HCT116 (cell line): ENCODE results near the gene N4BP3. TPM values are rescaled to one million over a fixed set of nuclear protein-coding genes. Genes with fewer than 3 reads are reported as not detected.

Source experiments
- ATAC-seq: fragments of 200-7000 bp; cut with Tn5 transposase; 2 replicates; pipeline ENCODE4 v1.9.1; 2020; ENCODE audit warnings: mild to moderate bottlenecking, moderate library complexity
- BruUV-seq: library from RNA; stranded (reverse); fragments of 400-500 nt; replicated peaks from 2 replicates; lab custom pipeline; 2021; lab: Mats Ljungman, UMichigan
- CTCF ChIA-PET: fragments of 300-600 bp; sonication (Branson Sonifier 250); formaldehyde crosslinking; loops from one replicate; lab custom pipeline; 2021; ENCODE audit warnings: antibody characterized with exemption; lab: Charles Lee
- POLR2A ChIA-PET: fragments of 300-600, 350-600 bp; sonication (Branson Sonifier 250); formaldehyde crosslinking; loops from one replicate; lab custom pipeline; 2021; ENCODE audit warnings: antibody characterized with exemption; lab: Charles Lee
- RAD21 ChIA-PET, 2 experiments: fragments of 300-600 bp; sonication (Branson Sonifier 250); formaldehyde crosslinking; loops; one replicate each; lab custom pipeline; 2023; ENCODE audit warnings: low total read pairs in 2 of 2; ENCODE audit not compliant: uncharacterized antibody in 2 of 2, unreplicated experiment in 2 of 2, low non-redundant PET in 1 of 2; lab: Charles Lee
- DNase-seq: peaks from one replicate; pipeline ENCODE4 v3.0.0-alpha.2; 2010; ENCODE audit warnings: low read depth, low spot score
- H2AFZ ChIP-seq: fragments of 200-600 bp; shearing (Covaris generic), sonication (generic); 2 replicates; pipeline ENCODE4 v1.6.1; 2017; ENCODE audit warnings: low read depth, mixed run types, mixed read lengths, antibody characterized with exemption, low read length; ENCODE audit not compliant: poor library complexity, severe bottlenecking
- H3K27ac ChIP-seq: 2 replicates; pipeline ENCODE4 v1.5.1; 2012; ENCODE audit warnings: low read depth, low read length
- H3K27me3 ChIP-seq: fragments of 200-600 bp; sonication (generic); 2 replicates; pipeline ENCODE4 v1.6.1; 2016; ENCODE audit warnings: mixed run types, low read length, mixed read lengths; ENCODE audit not compliant: insufficient read depth
- H3K36me3 ChIP-seq, 2 experiments: fragments of 200-500 bp in 1 of 2; fragments of 200-600 bp in 1 of 2; sonication (Bioruptor generic) in 1 of 2; sonication (generic) in 1 of 2; 2 replicates each; pipeline versions ENCODE4 v1.5.1 to v1.6.1; 2014 to 2016; ENCODE audit warnings: low read length in 2 of 2, inconsistent platforms in 1 of 2, mixed read lengths in 1 of 2, mixed run types in 1 of 2; ENCODE audit not compliant: insufficient read depth in 2 of 2, control insufficient read depth in 1 of 2
- H3K4me1 ChIP-seq, 2 experiments: fragments of 200-600 bp in 1 of 2; sonication (generic) in 1 of 2; 2 replicates each; pipeline versions ENCODE4 v1.5.1 to v1.6.1; 2012 to 2017; ENCODE audit warnings: low read length in 2 of 2, inconsistent platforms in 1 of 2, mild to moderate bottlenecking in 1 of 2, mixed read lengths in 1 of 2, mixed run types in 1 of 2, moderate library complexity in 1 of 2; ENCODE audit not compliant: insufficient read depth in 2 of 2, control insufficient read depth in 1 of 2
- H3K4me2 ChIP-seq: fragments of 200-600 bp; sonication (generic); 2 replicates; pipeline ENCODE4 v1.6.1; 2017; ENCODE audit warnings: mixed run types, low read length, mixed read lengths
- H3K4me3 ChIP-seq, 2 experiments: fragments of 200-600 bp in 1 of 2; sonication (generic) in 1 of 2; replicated peaks in 1 of 2; 2 replicates each; pipeline ENCODE4 v1.5.1; 2011 to 2016; ENCODE audit warnings: low read length in 2 of 2, control low read depth in 1 of 2, low read depth in 1 of 2, mild to moderate bottlenecking in 1 of 2, mixed read lengths in 1 of 2, mixed run types in 1 of 2
- H3K79me2 ChIP-seq: fragments of 200-600 bp; sonication (generic); 2 replicates; pipeline ENCODE4 v1.6.1; 2017; ENCODE audit warnings: mild to moderate bottlenecking, mixed run types, low read length, moderate library complexity, mixed read lengths; ENCODE audit not compliant: insufficient read depth
- H3K9ac ChIP-seq: fragments of 200-600 bp; sonication (generic); 2 replicates; pipeline ENCODE4 v1.6.1; 2016; ENCODE audit warnings: low read length, mixed read lengths
- H3K9me2 ChIP-seq: fragments of 200-600 bp; sonication (generic), shearing (Covaris generic); 2 replicates; pipeline ENCODE4 v1.6.1; 2017; ENCODE audit warnings: mixed run types, mild to moderate bottlenecking, moderate library complexity; ENCODE audit not compliant: insufficient read depth
- H3K9me3 ChIP-seq, 2 experiments: fragments of 200-500 bp in 1 of 2; fragments of 200-600 bp in 1 of 2; sonication (Bioruptor generic) in 1 of 2; sonication (generic) in 1 of 2; 2 replicates each; pipeline ENCODE4 v1.6.1; 2014 to 2017; ENCODE audit warnings: low read length in 2 of 2, mixed read lengths in 2 of 2, inconsistent platforms in 1 of 2, low read depth in 1 of 2, mild to moderate bottlenecking in 1 of 2, mixed run types in 1 of 2, moderate library complexity in 1 of 2; ENCODE audit not compliant: control insufficient read depth in 1 of 2, insufficient read depth in 1 of 2
- H4K20me1 ChIP-seq: fragments of 200-600 bp; sonication (generic), shearing (Covaris generic); 2 replicates; pipeline ENCODE4 v1.6.1; 2017; ENCODE audit warnings: mixed run types, mild to moderate bottlenecking, moderate library complexity; ENCODE audit not compliant: insufficient read depth
- CBX3 ChIP-seq: IDR thresholded peaks from 2 replicates; pipeline ENCODE4 v1.6.1; 2012; ENCODE audit warnings: low read depth
- CEBPB ChIP-seq: IDR thresholded peaks from 2 replicates; pipeline ENCODE4 v1.6.1; 2012; ENCODE audit warnings: low read depth
- ELF1 ChIP-seq: IDR thresholded peaks from 2 replicates; pipeline ENCODE4 v1.6.1; 2012; ENCODE audit warnings: low read depth, borderline replicate concordance
- EZH2phosphoT487 ChIP-seq: fragments of 200-600 bp; IDR thresholded peaks from 2 replicates; pipeline ENCODE4 v1.6.1; 2018; ENCODE audit warnings: antibody characterized with exemption, borderline replicate concordance
- FOSL1 ChIP-seq: IDR thresholded peaks from 2 replicates; pipeline ENCODE4 v1.6.1; 2012; ENCODE audit warnings: low read depth
- JUND ChIP-seq: IDR thresholded peaks from 2 replicates; pipeline ENCODE4 v1.6.1; 2012
- POLR2A ChIP-seq: IDR thresholded peaks from 2 replicates; pipeline ENCODE4 v1.7.0; 2011; ENCODE audit warnings: borderline replicate concordance; ENCODE audit not compliant: insufficient read depth, insufficient read length; ENCODE audit errors: extremely low read depth
- POLR2AphosphoS5 ChIP-seq: IDR thresholded peaks from 2 replicates; pipeline ENCODE4 v1.6.1; 2011; ENCODE audit warnings: mild to moderate bottlenecking, low read depth, low read length, moderate library complexity
- SP1 ChIP-seq: IDR thresholded peaks from 2 replicates; pipeline ENCODE4 v1.6.1; 2012; ENCODE audit warnings: low read depth
- TCF7L2 ChIP-seq: IDR thresholded peaks from 2 replicates; pipeline ENCODE4 v1.7.0; 2011; ENCODE audit warnings: borderline replicate concordance, inconsistent platforms; ENCODE audit not compliant: insufficient read depth, insufficient read length; ENCODE audit errors: extremely low read depth
- ZFX ChIP-seq: fragments of 450-650 bp; IDR thresholded peaks from 2 replicates; pipeline ENCODE4 v1.6.1; 2017
- intact Hi-C: fragments of 100-400 bp; cut with micrococcal nuclease; formaldehyde crosslinking; loops from 2 replicates; pipeline ENCODE4 v1.10.0; 2022
- total RNA-seq: library from RNA; stranded (reverse); gene quantifications from one replicate; pipeline ENCODE4 v1.2.1, GENCODE V29; 2021; ENCODE audit not compliant: unreplicated experiment
- TF ChIP-seq, protein P1 (sequence below): IDR thresholded peaks from 2 replicates; pipeline ENCODE4 v1.6.1; 2011; ENCODE audit warnings: mild to moderate bottlenecking, low read length, moderate library complexity; ENCODE audit not compliant: insufficient replicate concordance; ENCODE audit errors: extremely low read depth
- TF ChIP-seq, protein P2 (sequence below), 3 experiments: fragments of 200-600 bp in 1 of 3; sonication (generic) in 1 of 3; IDR thresholded peaks in 2 of 3; conservative IDR thresholded peaks in 1 of 3; 2 replicates each; pipeline ENCODE4 v1.5.1; 2012 to 2017; ENCODE audit warnings: low read depth in 2 of 3, low read length in 2 of 3, antibody characterized with exemption in 1 of 3, borderline replicate concordance in 1 of 3, control low read depth in 1 of 3, mild to moderate bottlenecking in 1 of 3, mixed read lengths in 1 of 3, mixed run types in 1 of 3, moderate library complexity in 1 of 3; ENCODE audit not compliant: insufficient read depth in 1 of 3
- TF ChIP-seq, protein P3 (sequence below): IDR thresholded peaks from 2 replicates; pipeline ENCODE4 v1.6.1; 2012

Gene N4BP3
- total RNA-seq, 1 experiment from 2014 or later = 5.2 TPM

DNA sequence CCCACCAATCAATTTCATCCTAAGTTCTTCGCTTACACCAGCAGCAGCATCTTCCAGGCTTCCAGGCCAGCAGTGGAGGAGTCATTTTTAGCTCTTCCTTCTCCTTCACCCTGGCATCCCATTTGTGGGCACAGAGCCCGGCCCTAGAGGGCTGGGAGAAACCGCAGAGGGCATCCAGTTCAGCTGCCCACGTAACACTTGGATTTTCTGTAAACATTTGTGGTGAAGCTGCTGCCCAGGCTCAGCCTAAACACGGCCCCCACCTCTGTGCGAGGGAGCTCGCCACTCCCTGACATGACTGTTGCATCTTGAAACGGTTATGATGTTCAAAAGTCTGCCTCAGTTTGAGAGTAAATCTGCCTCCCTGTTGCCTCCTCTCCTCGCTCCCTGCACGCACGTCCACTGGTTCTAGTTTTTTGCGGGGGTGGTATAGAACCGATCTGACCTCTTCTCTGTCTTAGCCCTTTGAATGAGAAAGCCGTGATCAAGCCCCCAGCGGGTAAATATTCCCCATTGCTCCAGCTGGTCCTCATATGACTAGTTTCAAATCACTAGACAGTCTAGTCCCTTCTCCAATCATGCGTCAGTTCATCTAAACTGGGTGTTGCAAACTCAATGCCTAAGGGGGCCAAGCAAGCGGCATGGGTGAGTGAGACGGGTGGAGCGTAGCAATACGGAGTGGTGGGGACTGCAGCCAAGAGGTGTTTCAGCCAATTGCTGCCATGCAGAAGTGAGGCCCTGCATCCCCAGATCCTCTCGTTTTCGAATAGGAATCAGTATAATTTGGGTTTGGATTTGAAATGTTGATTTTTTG is 34.9 kb upstream of the N4BP3 start:
- no peak for TF ChIP-seq JUND
- ChIA-PET RAD21 (no interaction called here), CTCF (interaction anchor here (5.6 kb wide), 1 partner anchor 67 kb away, joined by 98 read pairs; no protein-coding TSS in a partner anchor), POLR2A (no interaction called here)
- no peak overlapping the region for H2AFZ ChIP-seq
- peaks cover 3 to 20% of the 10 kb centered on the region in 2 experiments; a peak in 3 of 4 replicates for H3K4me1 ChIP-seq
- no peak overlapping the region for H3K4me2 ChIP-seq
- no peak overlapping the region for H3K27ac ChIP-seq
- DNase-seq = no peak
- H3K4me3 ChIP-seq = no peak overlapping the region
- no peaks in the 10 kb centered on the region for H3K9me2 ChIP-seq
- intact Hi-C loops = loop anchor here (5.0 kb wide), 1 partner anchor 549 kb away; the partner anchor contains the start of gene CLK4
- no peaks in the 10 kb centered on the region for H3K9me3 ChIP-seq
- no peaks in the 10 kb centered on the region for H3K27me3 ChIP-seq
- no peaks in the 10 kb centered on the region for H3K36me3 ChIP-seq
- no peaks in the 10 kb centered on the region for H4K20me1 ChIP-seq
- H3K79me2 ChIP-seq = no peaks in the 10 kb centered on the region
- no TSS peak for BruUV-seq
- ATAC-seq = no peak
- no peak overlapping the region for H3K9ac ChIP-seq

DNA sequence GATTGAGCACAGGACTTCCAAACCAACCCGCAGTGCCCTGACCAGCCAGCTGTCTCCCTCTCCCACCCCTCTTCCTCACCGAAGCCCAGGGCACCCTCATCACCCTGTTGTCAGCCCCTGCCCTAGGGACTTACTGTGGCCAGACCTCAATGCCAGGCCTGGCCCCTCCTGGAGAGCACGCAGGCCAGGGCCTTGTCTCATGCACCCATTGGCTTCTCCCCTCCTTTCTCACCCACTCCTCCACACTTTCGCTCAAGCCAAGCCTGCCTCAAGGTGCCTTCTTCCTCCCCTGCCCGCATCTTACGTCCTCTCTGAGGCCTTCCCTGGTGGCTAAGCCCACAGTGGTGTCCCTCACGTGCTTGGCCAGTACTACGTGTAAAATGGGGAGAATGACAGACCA is 33.3 kb upstream of the N4BP3 start:
- H2AFZ ChIP-seq = no peak overlapping the region
- no peak overlapping the region for H3K27ac ChIP-seq
- BruUV-seq = no TSS peak
- H3K27me3 ChIP-seq = no peaks in the 10 kb centered on the region
- RAD21 ChIA-PET = no interaction called here
- no peak overlapping the region for H3K9ac ChIP-seq
- DNase-seq (no peak), ATAC-seq (no peak)
- H3K4me1 ChIP-seq = peaks cover 3 to 15% of the 10 kb centered on the region in 2 experiments; a peak in 3 of 4 replicates
- CTCF ChIA-PET = no interaction called here
- no peaks in the 10 kb centered on the region for H3K36me3 ChIP-seq
- H3K9me3 ChIP-seq = no peaks in the 10 kb centered on the region
- intact Hi-C loops = no loop called here
- no peaks in the 10 kb centered on the region for H3K79me2 ChIP-seq
- TF ChIP-seq POLR2A (no peak), CBX3 (no peak), SP1 (no peak), ELF1 (no peak), CEBPB (no peak), POLR2AphosphoS5 (no peak), ZFX (no peak), EZH2phosphoT487 (no peak), FOSL1 (no peak), TCF7L2 (no peak)
- TF ChIP-seq, protein P1, sequence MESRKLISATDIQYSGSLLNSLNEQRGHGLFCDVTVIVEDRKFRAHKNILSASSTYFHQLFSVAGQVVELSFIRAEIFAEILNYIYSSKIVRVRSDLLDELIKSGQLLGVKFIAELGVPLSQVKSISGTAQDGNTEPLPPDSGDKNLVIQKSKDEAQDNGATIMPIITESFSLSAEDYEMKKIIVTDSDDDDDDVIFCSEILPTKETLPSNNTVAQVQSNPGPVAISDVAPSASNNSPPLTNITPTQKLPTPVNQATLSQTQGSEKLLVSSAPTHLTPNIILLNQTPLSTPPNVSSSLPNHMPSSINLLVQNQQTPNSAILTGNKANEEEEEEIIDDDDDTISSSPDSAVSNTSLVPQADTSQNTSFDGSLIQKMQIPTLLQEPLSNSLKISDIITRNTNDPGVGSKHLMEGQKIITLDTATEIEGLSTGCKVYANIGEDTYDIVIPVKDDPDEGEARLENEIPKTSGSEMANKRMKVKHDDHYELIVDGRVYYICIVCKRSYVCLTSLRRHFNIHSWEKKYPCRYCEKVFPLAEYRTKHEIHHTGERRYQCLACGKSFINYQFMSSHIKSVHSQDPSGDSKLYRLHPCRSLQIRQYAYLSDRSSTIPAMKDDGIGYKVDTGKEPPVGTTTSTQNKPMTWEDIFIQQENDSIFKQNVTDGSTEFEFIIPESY = no peak
- TF ChIP-seq, protein P2, sequence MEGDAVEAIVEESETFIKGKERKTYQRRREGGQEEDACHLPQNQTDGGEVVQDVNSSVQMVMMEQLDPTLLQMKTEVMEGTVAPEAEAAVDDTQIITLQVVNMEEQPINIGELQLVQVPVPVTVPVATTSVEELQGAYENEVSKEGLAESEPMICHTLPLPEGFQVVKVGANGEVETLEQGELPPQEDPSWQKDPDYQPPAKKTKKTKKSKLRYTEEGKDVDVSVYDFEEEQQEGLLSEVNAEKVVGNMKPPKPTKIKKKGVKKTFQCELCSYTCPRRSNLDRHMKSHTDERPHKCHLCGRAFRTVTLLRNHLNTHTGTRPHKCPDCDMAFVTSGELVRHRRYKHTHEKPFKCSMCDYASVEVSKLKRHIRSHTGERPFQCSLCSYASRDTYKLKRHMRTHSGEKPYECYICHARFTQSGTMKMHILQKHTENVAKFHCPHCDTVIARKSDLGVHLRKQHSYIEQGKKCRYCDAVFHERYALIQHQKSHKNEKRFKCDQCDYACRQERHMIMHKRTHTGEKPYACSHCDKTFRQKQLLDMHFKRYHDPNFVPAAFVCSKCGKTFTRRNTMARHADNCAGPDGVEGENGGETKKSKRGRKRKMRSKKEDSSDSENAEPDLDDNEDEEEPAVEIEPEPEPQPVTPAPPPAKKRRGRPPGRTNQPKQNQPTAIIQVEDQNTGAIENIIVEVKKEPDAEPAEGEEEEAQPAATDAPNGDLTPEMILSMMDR (IDR thresholded peaks at IDR 0.05 in 2 of 3, conservative IDR thresholded peaks at IDR 0.05 in 1 of 3; ENCODE audit: borderline replicate concordance in 1 of 3, insufficient read depth in 1 of 3, low read depth in 2 of 3, low read length in 2 of 3) = no peak
- TF ChIP-seq, protein P3, sequence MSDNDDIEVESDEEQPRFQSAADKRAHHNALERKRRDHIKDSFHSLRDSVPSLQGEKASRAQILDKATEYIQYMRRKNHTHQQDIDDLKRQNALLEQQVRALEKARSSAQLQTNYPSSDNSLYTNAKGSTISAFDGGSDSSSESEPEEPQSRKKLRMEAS = no peak
- H4K20me1 ChIP-seq = no peaks in the 10 kb centered on the region
- POLR2A ChIA-PET = no interaction called here
- no peak overlapping the region for H3K4me2 ChIP-seq
- H3K9me2 ChIP-seq = no peaks in the 10 kb centered on the region
- H3K4me3 ChIP-seq = no peak overlapping the region
